GM12875 (cell line): ENCODE results near the gene WNT11.

ENCODE experiments used
- H3K4me3 ChIP-seq: one replicate; pipeline ENCODE4 v1.5.1; 2011; ENCODE audit warnings: low read depth, low read length, control low read depth
- TF ChIP-seq, protein P1 (sequence below): IDR thresholded peaks from 2 replicates; pipeline ENCODE4 v1.5.1; 2011; ENCODE audit warnings: low read depth, mild to moderate bottlenecking, control low read depth, inconsistent platforms, low read length, moderate library complexity, borderline replicate concordance; ENCODE audit not compliant: insufficient read depth

WNT11 gene

DNA sequence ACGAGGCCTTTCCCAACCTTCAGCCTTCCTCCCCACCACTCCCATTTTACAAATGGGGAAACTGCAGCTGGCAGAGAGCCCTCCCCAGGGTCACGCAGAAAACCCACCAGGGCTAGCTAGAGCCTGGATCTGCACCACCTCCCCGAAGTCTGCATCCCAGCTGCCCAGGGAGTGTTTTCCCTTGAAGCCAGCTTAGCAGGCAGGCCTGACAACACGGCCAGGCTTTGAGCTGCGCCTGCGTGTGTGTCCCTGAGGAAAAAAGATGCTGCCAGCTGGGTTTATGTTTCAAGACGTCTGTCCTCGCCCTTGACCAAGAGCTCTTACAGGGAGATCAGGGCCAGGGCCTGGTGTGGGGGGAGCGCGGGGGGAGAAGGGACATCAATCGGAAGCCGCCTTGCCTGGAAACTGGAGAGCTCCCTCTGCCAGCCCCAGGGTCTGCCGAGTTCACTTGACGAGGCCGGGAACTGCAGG, 20.3 kb downstream of the WNT11 start:
- H3K4me3 ChIP-seq, result no peak overlapping the region
- TF ChIP-seq, protein P1, sequence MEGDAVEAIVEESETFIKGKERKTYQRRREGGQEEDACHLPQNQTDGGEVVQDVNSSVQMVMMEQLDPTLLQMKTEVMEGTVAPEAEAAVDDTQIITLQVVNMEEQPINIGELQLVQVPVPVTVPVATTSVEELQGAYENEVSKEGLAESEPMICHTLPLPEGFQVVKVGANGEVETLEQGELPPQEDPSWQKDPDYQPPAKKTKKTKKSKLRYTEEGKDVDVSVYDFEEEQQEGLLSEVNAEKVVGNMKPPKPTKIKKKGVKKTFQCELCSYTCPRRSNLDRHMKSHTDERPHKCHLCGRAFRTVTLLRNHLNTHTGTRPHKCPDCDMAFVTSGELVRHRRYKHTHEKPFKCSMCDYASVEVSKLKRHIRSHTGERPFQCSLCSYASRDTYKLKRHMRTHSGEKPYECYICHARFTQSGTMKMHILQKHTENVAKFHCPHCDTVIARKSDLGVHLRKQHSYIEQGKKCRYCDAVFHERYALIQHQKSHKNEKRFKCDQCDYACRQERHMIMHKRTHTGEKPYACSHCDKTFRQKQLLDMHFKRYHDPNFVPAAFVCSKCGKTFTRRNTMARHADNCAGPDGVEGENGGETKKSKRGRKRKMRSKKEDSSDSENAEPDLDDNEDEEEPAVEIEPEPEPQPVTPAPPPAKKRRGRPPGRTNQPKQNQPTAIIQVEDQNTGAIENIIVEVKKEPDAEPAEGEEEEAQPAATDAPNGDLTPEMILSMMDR, result no peak

DNA sequence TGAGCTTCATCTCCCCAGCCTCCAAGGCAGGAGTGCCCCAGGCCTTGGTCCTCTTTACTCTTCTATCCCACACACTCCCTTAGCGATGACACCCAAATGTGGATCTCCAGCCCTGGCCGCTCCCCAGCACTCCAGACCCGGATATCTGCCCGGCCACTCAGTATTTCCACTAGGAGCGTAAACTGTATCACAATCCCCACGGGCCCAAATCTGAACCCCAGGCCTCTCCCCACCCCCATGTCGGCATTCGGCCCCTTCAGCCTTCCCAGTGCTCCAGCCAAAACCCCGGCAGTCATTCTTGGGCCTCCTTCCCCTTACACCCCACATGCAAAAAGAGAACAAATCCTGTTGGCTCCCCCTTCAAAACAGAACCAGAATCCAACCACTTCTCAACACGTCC, 20.8 kb downstream of the WNT11 start:
- TF ChIP-seq, protein P1, result no peak
- H3K4me3 ChIP-seq, result no peak overlapping the region

DNA sequence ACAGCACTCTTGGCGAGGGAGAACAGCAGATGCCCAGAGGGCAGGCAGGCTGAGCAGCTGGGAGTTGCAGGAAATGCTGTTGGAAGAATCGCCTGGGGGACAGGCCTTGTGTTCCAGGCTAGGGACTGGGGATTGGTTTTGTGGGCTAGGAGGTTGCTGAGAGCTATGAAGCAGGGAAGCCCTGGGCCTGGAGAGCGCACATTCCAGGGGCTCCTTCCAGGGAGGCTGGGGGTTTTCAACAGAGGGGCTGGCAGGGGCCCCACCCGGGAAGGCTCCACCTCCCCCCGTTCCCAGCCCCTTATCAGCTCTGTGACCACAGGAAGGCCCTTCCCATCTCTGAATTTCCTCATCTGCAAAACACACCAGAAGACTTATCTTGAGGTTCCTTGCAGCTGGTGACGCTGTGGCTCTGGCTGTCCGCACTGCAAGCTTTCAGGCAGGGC, 21.7 kb downstream of the WNT11 start:
- H3K4me3 ChIP-seq, result no peak overlapping the region
- TF ChIP-seq, protein P1, result no peak

DNA sequence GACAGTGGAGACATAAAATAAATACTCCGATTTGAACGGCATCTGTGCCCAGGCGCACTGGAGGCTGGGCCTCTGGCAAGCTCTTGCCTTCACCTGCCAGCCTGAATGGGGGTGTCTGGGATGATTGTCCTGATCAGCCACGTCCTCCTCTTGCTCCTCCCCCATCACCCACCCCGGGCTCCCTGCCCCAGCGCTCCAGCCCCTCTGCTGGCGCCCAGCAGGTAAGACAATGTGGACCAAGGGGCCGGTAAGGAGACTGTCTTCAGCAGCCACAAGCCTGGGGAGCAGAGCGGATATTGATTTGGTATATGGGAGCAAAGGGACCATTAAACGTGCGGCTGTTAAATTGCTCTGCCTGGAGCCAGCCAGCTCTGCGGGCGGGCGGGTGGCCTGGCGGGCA, 24.9 kb downstream of the WNT11 start:
- no peak overlapping the region for H3K4me3 ChIP-seq
- TF ChIP-seq, protein P1, result no peak

DNA sequence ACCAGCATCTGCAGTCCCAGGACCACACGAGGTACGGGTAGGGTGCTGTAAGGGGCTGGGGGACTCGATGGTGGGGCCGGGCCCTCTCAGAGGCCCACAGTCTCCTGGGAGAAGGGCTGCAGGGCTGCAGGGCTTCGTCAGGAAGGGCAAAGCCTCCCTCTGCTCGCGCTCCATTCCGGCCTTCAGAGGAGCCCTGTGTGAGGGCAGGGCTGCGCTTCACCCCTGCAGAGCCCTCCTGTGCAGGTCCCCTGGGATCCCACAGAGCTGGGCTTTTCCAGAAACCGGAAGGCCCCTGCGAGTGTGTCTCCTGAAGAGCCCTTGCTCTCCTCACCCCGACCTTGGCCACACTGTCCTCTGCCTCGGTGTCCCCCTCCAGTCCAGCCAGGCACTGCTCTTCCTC, 27.2 kb downstream of the WNT11 start:
- no peak overlapping the region for H3K4me3 ChIP-seq
- TF ChIP-seq, protein P1, result no peak

DNA sequence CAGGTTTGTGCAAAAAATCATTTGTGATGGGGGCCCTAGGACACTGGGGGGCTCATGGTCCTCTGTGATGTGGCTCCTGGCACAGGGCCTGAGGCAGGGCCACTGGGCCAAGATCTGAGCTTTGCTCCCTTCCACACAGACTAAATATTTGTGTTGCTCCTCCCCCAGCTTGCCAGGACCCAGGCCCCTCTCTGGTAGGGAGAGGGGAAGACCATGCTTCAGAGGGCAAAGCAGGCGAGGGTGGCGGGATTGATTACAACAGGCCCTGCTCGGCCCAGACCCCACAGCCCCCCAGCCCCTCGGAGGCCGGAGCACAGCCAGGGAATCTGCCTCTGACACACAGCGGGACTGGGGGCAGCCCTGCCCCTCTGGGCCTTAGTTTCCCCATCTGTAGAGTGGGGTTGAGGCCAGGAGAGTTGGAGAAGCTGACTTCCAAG, 29.0 kb downstream of the WNT11 start:
- no peak overlapping the region for H3K4me3 ChIP-seq
- TF ChIP-seq, protein P1, result no peak

DNA sequence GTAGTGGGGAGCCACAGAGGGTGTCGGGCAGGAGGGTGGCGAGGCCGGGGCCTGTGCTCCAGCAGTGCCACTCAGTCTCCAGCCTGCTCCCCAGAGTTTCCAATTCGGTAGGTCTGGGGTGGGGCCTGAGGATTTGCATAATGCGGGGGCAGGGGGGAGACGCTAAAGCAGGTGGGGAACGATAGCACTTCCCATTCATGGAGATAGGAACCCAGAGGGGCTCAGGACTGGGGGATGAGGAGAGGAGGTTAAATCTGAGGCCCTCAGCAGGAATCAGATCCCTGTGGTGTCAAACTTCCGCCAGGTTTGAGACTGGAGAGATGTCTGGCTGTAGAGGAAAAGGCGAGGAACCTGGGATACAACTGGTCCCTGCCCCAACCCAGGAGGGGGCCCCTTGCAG, 29.8 kb downstream of the WNT11 start:
- no peak overlapping the region for H3K4me3 ChIP-seq

More for the DNA sequence above, 29.8 kb downstream of the WNT11 start:
- TF ChIP-seq, protein P1, result no peak
